Smooth muscle cell (in vitro differentiated cells): Measurements from ENCODE around the gene GYS2. TPM values are rescaled to one million over a fixed set of nuclear protein-coding genes. Genes with fewer than 3 reads are reported as not detected.

Experiments used
- DNase-seq: peaks from one replicate; lab custom pipeline; 2025; ENCODE audit not compliant: unreplicated experiment; lab: John Stamatoyannopoulos, UW
- H2AFZ ChIP-seq: fragments of 200-600 bp; sonication (generic); 2 replicates; pipeline ENCODE4 v1.6.0; 2016; ENCODE audit warnings: antibody characterized with exemption, low read depth, mild to moderate bottlenecking
- H3F3A ChIP-seq: fragments of 200-600 bp; sonication (generic); 2 replicates; pipeline ENCODE4 v1.6.0; 2017; ENCODE audit warnings: antibody characterized with exemption, low read depth
- H3K27ac ChIP-seq: fragments of 200-600 bp; sonication (generic); 2 replicates; pipeline ENCODE4 v1.5.1; 2016; ENCODE audit warnings: low read depth, mild to moderate bottlenecking
- H3K27me3 ChIP-seq: fragments of 200-600 bp; sonication (generic); 2 replicates; pipeline ENCODE4 v1.6.1; 2016; ENCODE audit warnings: low read depth, mild to moderate bottlenecking
- H3K36me3 ChIP-seq: fragments of 200-600 bp; sonication (generic); 2 replicates; pipeline ENCODE4 v1.5.1; 2016; ENCODE audit warnings: low read depth
- H3K4me1 ChIP-seq: fragments of 200-600 bp; sonication (generic); 2 replicates; pipeline ENCODE4 v1.5.1; 2016; ENCODE audit warnings: low read depth
- H3K4me2 ChIP-seq: fragments of 200-600 bp; sonication (generic); 2 replicates; pipeline ENCODE4 v1.6.0; 2016; ENCODE audit warnings: mild to moderate bottlenecking
- H3K4me3 ChIP-seq: fragments of 200-600 bp; sonication (generic); 2 replicates; pipeline ENCODE4 v1.5.1; 2016; ENCODE audit warnings: mild to moderate bottlenecking
- H3K79me2 ChIP-seq: fragments of 200-600 bp; sonication (generic); 2 replicates; pipeline ENCODE4 v1.6.0; 2016; ENCODE audit warnings: low read depth, mild to moderate bottlenecking
- H3K9ac ChIP-seq: fragments of 200-600 bp; sonication (generic); 2 replicates; pipeline ENCODE4 v1.6.0; 2016; ENCODE audit warnings: low read depth
- H3K9me3 ChIP-seq: fragments of 200-600 bp; sonication (generic); replicated peaks from 2 replicates; pipeline ENCODE4 v1.5.1; 2016; ENCODE audit warnings: low read depth
- H4K20me1 ChIP-seq: fragments of 200-600 bp; sonication (generic); 2 replicates; pipeline ENCODE4 v1.6.0; 2016; ENCODE audit warnings: low read depth
- CTCF ChIP-seq: fragments of 200-600 bp; sonication (generic); IDR thresholded peaks from 2 replicates; pipeline ENCODE4 v1.5.1; 2017; ENCODE audit warnings: borderline replicate concordance, mild to moderate bottlenecking, antibody characterized with exemption; ENCODE audit not compliant: insufficient read depth, poor library complexity, severe bottlenecking
- WGBS: methylation state at CpG from one replicate; pipeline ENCODE4 v1.1.7; 2016; ENCODE audit warnings: low lambda C conversion rate; 5-methylcytosine and 5-hydroxymethylcytosine counted together
- polyA plus RNA-seq: library from polyadenylated mRNA; unstranded; fragments of >200 nt; fragmentation: Nextera tagmentation; extraction: Ambion mirVana; gene quantifications from 2 replicates; pipeline ENCODE4 v1.2.1, GENCODE V29; 2016
- total RNA-seq: library from RNA; depleted of rRNA; stranded (reverse); fragments of >200 nt; gene quantifications from 2 replicates; pipeline ENCODE4 v1.2.3, GENCODE V29; 2014

Gene GYS2
- total and polyA plus RNA-seq, 2 experiments from 2014 or later, result not detected

- Histone ChIP-seq H3K4me3 (no peak overlapping the region), H3K27me3 (no peaks in the 10 kb centered on the region), H3K27ac (no peak overlapping the region), H3K9me3 (no peaks in the 10 kb centered on the region), H3K4me1 (no peaks in the 10 kb centered on the region), H3K79me2 (no peaks in the 10 kb centered on the region), H3K36me3 (no peaks in the 10 kb centered on the region), H3K4me2 (no peak overlapping the region), H4K20me1 (no peaks in the 10 kb centered on the region), H2AFZ (no peak overlapping the region), H3F3A (no peaks in the 10 kb centered on the region), H3K9ac (no peak overlapping the region)
- WGBS, result 94% methylated on average over 1 of the region's 1 CpG
- TF ChIP-seq CTCF, result no peak
- no peak for DNase-seq
These were observed 27.1 kb downstream of the GYS2 start for GRCh38 chr12:21577516-21577915.

DNA sequence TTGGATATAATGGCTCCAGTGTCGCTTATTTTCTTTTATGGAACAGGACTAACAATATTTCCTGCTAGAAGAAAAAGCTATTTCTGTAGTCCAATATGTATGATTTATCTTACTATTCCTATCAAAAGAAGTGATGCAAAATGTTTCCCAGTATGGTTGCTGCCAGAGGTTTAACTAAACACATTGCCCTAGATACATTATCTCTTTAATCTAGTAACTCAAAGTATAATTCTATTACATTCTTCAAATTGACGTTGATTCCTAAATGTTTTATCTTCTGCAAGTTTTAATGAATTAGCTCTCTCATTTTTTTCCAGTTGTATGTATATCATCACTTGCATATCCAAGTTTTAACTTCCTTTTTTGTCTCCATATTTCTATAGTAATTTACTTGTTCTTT lies 28.2 kb downstream of the GYS2 start:
- Histone ChIP-seq H4K20me1 (no peaks in the 10 kb centered on the region), H3K27ac (no peak overlapping the region), H3K4me2 (no peak overlapping the region), H3K36me3 (no peaks in the 10 kb centered on the region), H3K4me3 (no peak overlapping the region), H3K27me3 (no peaks in the 10 kb centered on the region), H3K79me2 (no peaks in the 10 kb centered on the region), H2AFZ (no peak overlapping the region), H3K9me3 (no peaks in the 10 kb centered on the region), H3K4me1 (no peaks in the 10 kb centered on the region), H3F3A (no peaks in the 10 kb centered on the region), H3K9ac (no peak overlapping the region)
- 88% methylated on average over 2 of the region's 2 CpGs for WGBS
- DNase-seq, result no peak
- no peak for TF ChIP-seq CTCF

GRCh38 chr12:21573733-21574358 lies 30.8 kb downstream of the GYS2 start:
- H3F3A ChIP-seq, result no peaks in the 10 kb centered on the region
- no peak overlapping the region for H2AFZ ChIP-seq
- H3K9ac ChIP-seq, result no peak overlapping the region
- DNase-seq, result no peak
- no peak overlapping the region for H3K4me2 ChIP-seq
- H3K9me3 ChIP-seq, result no peaks in the 10 kb centered on the region
- H3K27me3 ChIP-seq, result no peaks in the 10 kb centered on the region
- TF ChIP-seq CTCF, result no peak
- no peaks in the 10 kb centered on the region for H3K79me2 ChIP-seq
- 83% methylated on average over 4 of the region's 4 CpGs for WGBS
- H4K20me1 ChIP-seq, result no peaks in the 10 kb centered on the region
- no peaks in the 10 kb centered on the region for H3K4me1 ChIP-seq
- H3K4me3 ChIP-seq, result no peak overlapping the region
- H3K27ac ChIP-seq, result no peak overlapping the region
- H3K36me3 ChIP-seq, result no peaks in the 10 kb centered on the region

DNA sequence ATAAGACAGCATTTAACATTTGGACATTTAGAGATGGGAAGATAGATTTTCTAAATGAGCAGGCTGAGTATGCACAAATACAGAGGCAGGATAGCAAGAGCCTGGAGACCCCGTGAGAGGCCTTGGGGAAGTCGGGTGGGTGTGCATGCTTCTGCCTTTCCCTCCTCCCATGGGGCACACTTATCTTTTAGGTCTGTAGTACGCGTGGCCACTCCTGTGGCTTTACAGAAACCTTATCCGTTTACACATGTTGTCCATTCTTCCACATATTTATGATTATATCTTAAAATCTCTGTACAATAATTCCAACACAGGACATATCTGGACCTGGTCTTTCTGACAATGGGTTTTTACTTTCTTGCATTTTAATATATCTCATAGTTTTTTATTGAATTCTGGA lies 33.6 kb downstream of the GYS2 start:
- no peaks in the 10 kb centered on the region for H3K9me3 ChIP-seq
- H3K4me3 ChIP-seq, result no peak overlapping the region
- H4K20me1 ChIP-seq, result no peaks in the 10 kb centered on the region
- TF ChIP-seq CTCF, result no peak
- H3K27me3 ChIP-seq, result no peaks in the 10 kb centered on the region
- H3F3A ChIP-seq, result no peaks in the 10 kb centered on the region
- DNase-seq, result no peak
- H3K79me2 ChIP-seq, result no peaks in the 10 kb centered on the region
- H3K4me2 ChIP-seq, result no peak overlapping the region
- 84% methylated on average over 5 of the region's 5 CpGs for WGBS
- no peak overlapping the region for H3K9ac ChIP-seq
- no peak overlapping the region for H2AFZ ChIP-seq
- no peak overlapping the region for H3K27ac ChIP-seq
- H3K4me1 ChIP-seq, result no peaks in the 10 kb centered on the region
- H3K36me3 ChIP-seq, result no peaks in the 10 kb centered on the region
